GM19239 (cell line): ENCODE data around the gene ANKRD62.
"Not testable (repeated sequence)": the region's sequence is repeated elsewhere in the genome, so short reads cannot be mapped to it uniquely, and the experiment has no call there.

Experiments used
- DNase-seq: peaks from one replicate; pipeline ENCODE4 v3.0.0; 2011; ENCODE audit warnings: low spot score; ENCODE audit not compliant: insufficient read length
- FAIRE-seq: peaks from 2 replicates; lab custom pipeline; 2011; peaks lifted over from hg19 to GRCh38; lab: Jason Lieb, UNC

The ANKRD62 gene

DNA sequence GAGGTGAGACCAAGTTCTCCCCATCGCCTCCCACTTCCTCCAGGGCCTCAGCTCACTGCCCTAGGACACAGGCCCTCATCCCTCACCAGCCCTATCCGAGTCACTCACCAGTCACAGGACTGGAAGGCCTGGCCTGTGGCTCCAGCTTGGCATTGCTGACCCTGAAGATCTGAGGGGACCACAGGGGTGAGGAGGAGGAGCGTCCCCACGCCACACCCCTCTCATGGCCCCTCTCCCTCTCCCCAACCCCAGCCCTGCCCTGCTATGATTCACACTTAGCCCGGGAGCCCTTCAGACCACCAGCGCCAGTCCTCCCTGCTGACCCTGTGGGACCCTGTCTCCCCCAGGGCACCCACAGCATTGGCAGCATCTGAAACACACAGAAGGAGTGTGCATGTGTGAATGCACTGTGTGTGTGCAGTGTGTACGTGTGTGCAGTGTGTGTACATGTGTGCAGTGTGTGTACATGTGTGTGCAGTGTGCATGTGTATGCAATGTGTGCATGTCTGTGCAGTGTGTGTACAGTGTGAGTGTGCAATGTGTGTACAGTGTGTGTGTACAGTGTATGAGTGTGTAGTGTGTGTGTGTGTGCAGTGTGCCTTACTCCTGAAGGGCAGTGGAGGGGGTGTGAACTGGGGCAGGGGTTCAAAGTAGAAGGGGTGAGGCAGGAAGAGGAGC, 29.4 kb upstream of the ANKRD62 start:
- no peak for FAIRE-seq
- no peak for DNase-seq

DNA sequence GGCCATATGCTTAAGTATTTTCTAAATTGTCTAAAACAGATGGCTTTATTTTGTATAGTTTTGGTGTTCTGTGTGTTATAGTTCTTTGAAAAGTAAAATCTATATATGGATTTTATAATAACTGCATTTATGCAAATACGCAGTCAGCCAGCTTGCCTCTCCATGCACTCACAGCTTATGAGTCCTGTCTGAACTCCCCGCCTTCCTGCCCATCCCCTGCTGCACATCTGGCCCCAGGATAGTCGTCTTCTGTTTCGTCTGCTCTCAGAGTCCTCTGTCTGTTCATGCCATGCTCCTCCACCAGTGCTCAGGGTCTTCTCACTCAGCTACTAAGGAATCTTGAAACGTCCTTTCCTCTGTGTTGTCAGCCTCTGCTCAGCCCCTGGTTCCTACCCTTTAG, 28.2 kb upstream of the ANKRD62 start:
- DNase-seq, result no peak
- no peak for FAIRE-seq

GRCh38 chr18:12066910-12067511, 26.6 kb upstream of the ANKRD62 start:
- DNase-seq (no peak), FAIRE-seq (no peak)

DNA sequence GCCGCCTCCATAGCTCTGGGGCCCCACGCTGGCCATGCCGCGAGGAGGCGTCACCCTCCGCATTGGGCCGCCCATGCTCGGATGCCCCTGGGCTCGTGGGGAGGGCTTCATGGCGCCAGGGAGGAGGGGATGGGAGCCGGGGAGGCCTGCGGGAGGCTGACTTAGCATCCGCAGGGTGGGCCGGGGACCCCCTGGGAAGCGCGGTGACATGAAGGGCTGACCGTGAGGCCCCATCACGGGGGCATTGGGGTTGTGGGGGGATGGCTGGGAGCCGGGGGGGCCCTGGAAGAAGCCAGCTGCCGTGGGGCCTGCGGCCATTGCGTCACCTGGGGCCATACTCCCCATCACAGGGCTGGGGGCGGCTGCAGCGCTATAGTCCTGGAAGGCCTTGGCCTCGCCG, 26.0 kb upstream of the ANKRD62 start:
- FAIRE-seq (no peak), DNase-seq (no peak)

DNA sequence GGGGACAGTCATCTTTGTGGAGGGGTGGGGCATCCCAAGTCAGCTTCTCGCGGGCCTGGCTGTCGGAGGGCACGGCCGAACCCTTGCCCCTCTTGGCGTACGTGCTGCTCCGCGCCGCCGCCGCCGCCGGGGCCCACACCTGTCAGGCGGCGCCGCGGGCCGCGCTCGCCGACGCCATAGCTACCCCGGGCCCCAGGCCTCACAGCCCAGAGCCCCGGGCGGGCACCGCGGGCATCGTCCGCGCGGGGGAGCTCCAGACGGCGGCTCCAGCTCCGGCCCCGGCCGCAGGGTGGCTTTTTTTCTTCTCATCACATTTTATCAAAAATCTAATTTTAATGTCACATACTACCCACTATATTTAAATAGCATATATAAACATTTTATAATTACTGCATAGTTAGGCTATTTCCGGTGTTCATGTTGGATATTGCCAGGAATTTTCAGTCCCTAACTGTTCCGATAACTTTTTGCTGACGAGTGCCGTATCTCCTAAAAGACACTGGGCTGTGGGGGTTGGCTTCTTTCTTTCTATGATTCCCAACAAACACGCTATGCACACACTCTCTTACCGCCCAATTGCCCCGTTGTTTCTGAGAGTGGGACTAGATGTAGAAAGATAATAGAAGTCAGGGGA, 25.2 kb upstream of the ANKRD62 start:
- DNase-seq, FAIRE-seq: not testable (repeated sequence)

- DNase-seq, result no peak
- FAIRE-seq, result no peak
Measured at GRCh38 chr18:12068950-12069320, 24.7 kb upstream of the ANKRD62 start.

DNA sequence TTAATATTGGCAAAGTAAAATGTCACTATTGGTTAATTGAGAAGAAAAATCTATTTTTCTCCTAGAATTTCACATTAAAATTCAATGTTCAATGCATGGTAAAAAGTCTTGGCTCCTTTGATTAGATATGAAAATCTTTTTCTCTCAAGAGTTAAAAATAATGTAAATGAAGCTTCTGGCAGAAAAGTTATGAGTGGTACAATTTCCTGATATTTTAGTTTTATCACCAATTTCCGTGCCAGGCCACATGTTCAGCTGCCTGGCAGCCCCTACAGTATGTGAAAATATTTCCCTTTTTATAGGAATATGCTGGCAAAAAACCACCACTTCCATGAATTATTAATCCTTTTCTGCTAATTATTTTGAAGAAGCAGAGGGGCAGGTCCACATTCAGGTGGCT, 22.6 kb upstream of the ANKRD62 start:
- not testable (repeated sequence) for DNase-seq, FAIRE-seq

GRCh38 chr18:12072996-12073395, 20.6 kb upstream of the ANKRD62 start:
- DNase-seq (no peak), FAIRE-seq (no peak)

- DNase-seq (no peak), FAIRE-seq (no peak)
Measured at GRCh38 chr18:12074736-12075135, 18.9 kb upstream of the ANKRD62 start.

DNA sequence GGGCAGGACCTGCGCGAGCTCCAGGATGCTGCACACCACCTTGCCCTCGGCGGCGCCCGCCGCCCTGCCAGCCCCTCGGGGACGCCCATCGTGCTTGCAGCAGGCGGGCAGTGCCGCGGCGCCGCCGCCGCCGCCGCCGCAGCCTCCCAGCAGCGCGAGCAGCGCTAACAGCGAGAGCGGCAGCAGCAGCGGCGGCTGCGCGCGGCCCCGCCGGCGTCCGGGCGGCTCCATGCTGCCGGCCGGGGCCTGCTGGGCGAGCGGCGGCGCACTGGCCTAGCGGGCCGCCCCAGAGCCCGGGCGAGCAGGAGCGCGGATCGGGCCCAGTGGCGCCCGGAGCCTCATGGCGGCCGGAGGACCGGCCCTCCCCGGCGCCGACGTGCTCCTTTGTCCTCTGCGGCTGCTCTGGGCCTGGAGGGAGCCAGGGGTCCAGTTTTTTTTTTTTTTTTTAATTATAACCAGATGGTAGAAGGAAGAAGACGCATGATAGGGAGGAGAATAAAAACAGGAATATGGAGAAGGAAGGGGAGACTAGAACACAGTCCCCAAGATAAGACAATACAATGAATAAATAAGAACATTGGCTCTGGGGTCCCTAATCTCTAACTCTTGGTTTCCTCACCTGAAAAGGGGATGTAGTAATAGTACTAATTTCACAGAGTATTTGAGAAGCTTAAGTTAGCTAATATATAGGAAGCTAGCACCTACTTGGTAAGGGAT, 17.1 kb upstream of the ANKRD62 start:
- FAIRE-seq, result no peak
- DNase-seq, result no peak

GRCh38 chr18:12077994-12078393, 15.6 kb upstream of the ANKRD62 start:
- FAIRE-seq, DNase-seq: not testable (repeated sequence)

DNA sequence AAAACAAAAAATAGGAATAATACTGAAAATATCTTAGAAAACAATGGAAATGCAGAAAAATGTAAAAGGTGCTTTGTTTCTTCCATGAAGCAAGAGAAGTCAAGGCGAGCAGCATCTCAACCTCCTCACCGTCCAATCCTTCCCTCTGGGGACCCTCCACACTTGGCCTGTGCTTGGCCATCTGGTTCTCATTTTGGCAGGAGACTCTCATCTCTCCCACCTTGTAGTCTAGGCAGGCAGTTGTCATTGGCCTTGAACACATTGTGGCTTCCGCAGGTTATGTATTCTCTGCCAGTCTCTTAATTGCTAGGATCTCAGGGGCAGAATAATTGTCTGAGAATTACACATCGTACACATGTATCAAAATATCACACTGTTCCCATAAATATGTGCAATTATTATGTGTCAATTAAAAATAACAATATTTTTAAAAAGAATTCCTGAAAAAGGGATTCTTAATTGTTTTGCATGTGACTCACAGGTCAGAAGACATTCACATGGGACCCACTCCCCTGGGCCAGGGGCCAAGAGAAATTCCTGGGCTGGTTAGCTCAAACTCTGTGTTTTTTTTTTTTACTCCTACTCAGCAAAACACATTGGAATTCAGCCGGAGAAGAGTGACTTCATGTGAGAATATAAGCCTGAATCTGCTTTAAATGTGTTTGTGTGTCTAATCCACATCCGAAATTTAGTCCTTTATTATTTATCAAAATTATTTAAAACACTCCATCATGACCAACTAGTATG, 14.0 kb upstream of the ANKRD62 start:
- DNase-seq (no peak), FAIRE-seq (no peak)

- FAIRE-seq, result no peak
Measured at GRCh38 chr18:12085136-12085535, 8.5 kb upstream of the ANKRD62 start.

DNA sequence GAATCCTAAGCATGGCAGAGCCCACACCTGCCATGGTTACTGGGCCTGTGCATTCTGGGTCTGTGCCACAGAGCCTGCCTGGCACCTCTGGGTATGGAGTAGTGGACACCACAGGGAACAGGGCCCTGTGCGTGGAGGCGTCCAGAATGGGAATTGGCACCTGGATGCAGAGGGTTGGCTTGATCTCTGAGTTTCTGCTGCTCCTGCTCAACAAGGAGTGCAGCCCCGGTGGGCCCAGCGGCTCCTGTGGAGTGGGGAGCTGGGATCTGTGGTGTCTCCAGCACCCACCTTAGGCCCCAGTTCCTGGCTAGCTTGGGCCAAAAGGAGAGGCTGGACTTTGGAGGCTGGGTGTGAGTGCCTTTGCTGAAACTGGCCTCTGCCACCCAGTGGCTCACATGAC, 7.9 kb upstream of the ANKRD62 start:
- FAIRE-seq (no peak), DNase-seq (no peak)

More at GRCh38 chr18:12085136-12085535, 8.5 kb upstream of the ANKRD62 start:
- no peak for DNase-seq

GRCh38 chr18:12086249-12086648, 7.4 kb upstream of the ANKRD62 start:
- no peak for DNase-seq
- FAIRE-seq, result no peak

DNA sequence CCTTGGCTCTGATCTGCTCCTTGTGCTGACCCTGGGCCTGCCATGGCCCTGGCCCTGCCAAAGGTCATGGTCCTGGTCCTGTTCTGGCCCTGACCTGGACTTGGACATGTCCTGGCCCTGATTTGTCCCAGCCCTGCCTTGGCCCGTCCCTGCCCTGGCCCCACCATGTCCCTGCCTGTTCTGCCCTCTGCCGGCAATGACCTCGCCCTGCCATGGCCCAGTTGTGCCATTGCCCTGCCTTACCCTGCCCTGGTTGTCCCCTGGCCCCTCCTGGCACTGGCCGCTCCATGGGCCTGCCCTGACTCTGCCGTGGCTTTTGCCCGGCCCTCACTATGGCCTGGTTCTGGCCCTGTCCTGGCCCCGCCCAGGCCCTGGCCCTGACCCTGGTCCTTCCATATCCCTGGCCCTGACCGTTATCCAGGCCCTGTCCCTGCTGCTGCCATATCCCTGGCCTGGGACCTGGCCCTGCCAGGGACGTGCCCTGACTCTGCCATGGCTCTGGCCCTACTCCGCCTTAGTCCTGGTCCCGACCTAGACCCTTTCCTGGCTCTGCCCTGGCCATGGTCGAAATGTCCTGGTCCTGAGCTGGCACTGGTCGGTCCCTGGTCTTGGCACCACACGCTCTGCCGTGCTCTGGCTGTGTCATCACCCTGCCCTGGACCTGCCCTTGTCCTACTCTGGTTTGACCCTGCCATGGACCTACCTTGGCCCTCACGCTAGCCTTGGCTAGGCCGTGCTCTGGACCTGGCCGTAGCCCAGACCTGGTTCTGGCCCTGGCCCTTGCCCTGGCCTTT, 6.8 kb upstream of the ANKRD62 start:
- DNase-seq (no peak), FAIRE-seq (no peak)

DNA sequence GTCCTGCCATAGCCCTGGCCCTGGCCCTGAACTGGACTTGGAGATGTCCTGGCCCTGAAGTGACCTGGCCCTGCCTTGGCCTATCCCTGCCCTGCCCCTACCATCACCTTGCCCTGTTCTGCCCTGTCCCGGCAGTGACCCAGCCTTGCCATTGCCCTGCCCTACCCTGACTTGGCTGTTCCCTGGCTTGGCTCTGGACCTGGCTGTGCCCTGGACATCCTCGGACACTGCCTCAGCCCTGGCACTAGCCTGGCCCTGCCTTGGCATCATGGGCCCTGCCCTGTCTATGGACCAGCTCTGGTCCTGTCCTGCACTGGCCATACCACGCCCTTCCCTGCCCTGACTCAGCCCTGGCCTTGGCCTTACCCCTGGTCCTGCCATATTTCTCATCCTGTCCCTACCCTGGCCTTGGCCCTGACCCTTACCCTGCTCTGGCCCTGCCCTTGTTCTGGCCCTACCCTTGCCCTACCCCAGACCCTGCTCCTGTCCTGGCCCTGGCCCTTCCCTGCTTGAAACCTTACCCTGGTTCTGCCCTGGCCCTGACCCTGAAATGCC, 6.1 kb upstream of the ANKRD62 start:
- DNase-seq, result no peak
- no peak for FAIRE-seq

GRCh38 chr18:12088096-12088495, 5.5 kb upstream of the ANKRD62 start:
- FAIRE-seq, result no peak
- no peak for DNase-seq

DNA sequence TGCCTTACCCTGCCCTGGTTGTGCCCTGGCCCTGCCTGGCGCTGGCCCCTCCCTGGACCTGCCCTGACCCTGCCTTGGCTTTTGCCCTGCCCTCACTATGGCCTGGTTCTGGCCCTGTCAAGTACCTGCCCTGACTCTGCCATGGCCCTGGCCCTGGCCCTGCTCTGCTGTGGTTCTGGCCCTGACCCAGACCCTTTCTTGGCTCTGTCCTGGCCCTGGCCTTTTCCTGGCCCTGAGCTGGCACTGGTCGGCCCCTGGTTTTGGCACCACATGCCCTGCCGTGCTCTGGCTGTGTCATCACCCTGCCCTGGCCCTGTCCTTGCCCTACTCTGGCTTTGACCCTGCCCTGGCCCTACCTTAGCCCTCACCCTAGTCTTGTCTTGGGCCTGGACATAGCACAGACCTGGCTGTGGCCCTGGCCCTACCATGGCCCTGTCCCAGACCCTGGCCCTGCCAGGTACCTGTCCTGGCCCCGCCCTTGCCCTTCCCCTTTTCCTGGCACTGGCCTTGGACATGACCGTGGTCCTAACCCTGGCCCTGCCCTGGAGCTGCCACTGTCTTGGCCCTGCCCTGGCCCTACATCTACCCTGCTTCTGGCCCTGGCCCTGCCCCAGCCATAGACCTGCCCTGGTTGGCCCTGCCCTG, 4.8 kb upstream of the ANKRD62 start:
- DNase-seq, result no peak
- FAIRE-seq, result no peak
